Panc1 (cell line): ENCODE results near the gene DAO. TPM values are rescaled to one million over a fixed set of nuclear protein-coding genes. Genes with fewer than 3 reads are reported as not detected.

Experiments
- ATAC-seq: fragments of 200-7000 bp; cut with Tn5 transposase; 2 replicates; pipeline ENCODE4 v1.9.1; 2020; ENCODE audit warnings: mild to moderate bottlenecking, moderate library complexity
- BruUV-seq: library from RNA; stranded (reverse); fragments of 400-500 nt; replicated peaks from 2 replicates; lab custom pipeline; 2021; lab: Mats Ljungman, UMichigan
- CTCF ChIA-PET: fragments of 300-600 bp; sonication (Branson Sonifier 250); formaldehyde crosslinking; loops from one replicate; lab custom pipeline; 2022; ENCODE audit warnings: antibody characterized with exemption; lab: Charles Lee
- POLR2A ChIA-PET: fragments of 300-600 bp; sonication (Branson Sonifier 250); formaldehyde crosslinking; loops from one replicate; lab custom pipeline; 2022; ENCODE audit warnings: antibody characterized with exemption; lab: Charles Lee
- DNase-seq: peaks from one replicate; pipeline ENCODE4 v3.0.0-alpha.2; 2010; ENCODE audit warnings: low read depth, low spot score
- H3K27ac ChIP-seq: 2 replicates; pipeline ENCODE4 v1.5.1; 2011; ENCODE audit warnings: mild to moderate bottlenecking, low read length, inconsistent platforms
- H3K27me3 ChIP-seq: fragments of 200-500 bp; sonication (Bioruptor generic); 2 replicates; pipeline ENCODE4 v1.6.0; 2014; ENCODE audit warnings: low read length, inconsistent platforms; ENCODE audit not compliant: control insufficient read depth, insufficient read depth
- H3K36me3 ChIP-seq: fragments of 200-500 bp; sonication (Bioruptor generic); 2 replicates; pipeline ENCODE4 v1.5.1; 2014; ENCODE audit warnings: inconsistent platforms, mild to moderate bottlenecking, low read length, moderate library complexity; ENCODE audit not compliant: control insufficient read depth, insufficient read depth
- H3K4me1 ChIP-seq: 2 replicates; pipeline ENCODE4 v1.5.1; 2011; ENCODE audit warnings: inconsistent platforms, mild to moderate bottlenecking, low read length, moderate library complexity; ENCODE audit not compliant: control insufficient read depth, insufficient read depth
- H3K4me3 ChIP-seq, 2 experiments: 2 replicates each; pipeline ENCODE4 v1.5.1; 2011 to 2012; ENCODE audit warnings: low read depth in 2 of 2, low read length in 2 of 2, mild to moderate bottlenecking in 2 of 2, inconsistent platforms in 1 of 2, moderate library complexity in 1 of 2
- H3K9me3 ChIP-seq: fragments of 200-500 bp; sonication (Bioruptor generic); 2 replicates; pipeline ENCODE4 v1.5.1; 2014; ENCODE audit warnings: low read depth, mild to moderate bottlenecking, inconsistent platforms, low read length, moderate library complexity; ENCODE audit not compliant: control insufficient read depth, insufficient read depth
- CTCF ChIP-seq: fragments of 450-650 bp; IDR thresholded peaks from 2 replicates; pipeline ENCODE4 v1.5.1; 2017; ENCODE audit warnings: mild to moderate bottlenecking
- POLR2AphosphoS5 ChIP-seq: IDR thresholded peaks from 2 replicates; pipeline ENCODE4 v1.6.1; 2012; ENCODE audit warnings: mild to moderate bottlenecking, low read depth, low read length, moderate library complexity
- REST ChIP-seq, 2 experiments: IDR thresholded peaks; 2 replicates each; pipeline ENCODE4 v1.6.1; 2011 to 2012; ENCODE audit warnings: low read depth in 2 of 2, control low read depth in 1 of 2, low read length in 1 of 2, mild to moderate bottlenecking in 1 of 2, moderate library complexity in 1 of 2; ENCODE audit not compliant: insufficient read depth in 1 of 2
- SIN3A ChIP-seq: IDR thresholded peaks from 2 replicates; pipeline ENCODE4 v1.6.1; 2012; ENCODE audit warnings: low read depth, mild to moderate bottlenecking, low read length, moderate library complexity, borderline replicate concordance; ENCODE audit not compliant: insufficient read depth
- TCF7L2 ChIP-seq: IDR thresholded peaks from 2 replicates; pipeline ENCODE4 v1.6.1; 2011; ENCODE audit warnings: mild to moderate bottlenecking, low read depth, low read length, inconsistent platforms
- in situ Hi-C: cut with HindIII; loops from 2 replicates; pipeline ENCODE4 v1.10.0; 2016; ENCODE audit warnings: low sequenced_read_pairs, low pct_unique_long_range_greater_than_20kb
- intact Hi-C: fragments of 100-400 bp; cut with micrococcal nuclease; formaldehyde crosslinking; loops from one replicate; pipeline ENCODE4 v1.10.0; 2022; ENCODE audit not compliant: unreplicated experiment
- total RNA-seq: library from RNA; stranded (reverse); gene quantifications from one replicate; pipeline ENCODE4 v1.2.1, GENCODE V29; 2021; ENCODE audit not compliant: unreplicated experiment

Gene DAO
- total RNA-seq, 1 experiment from 2014 or later: not detected

GRCh38 chr12:108854451-108855283 is 25.2 kb upstream of the DAO start:
- in situ Hi-C loops: no loop called here

More at GRCh38 chr12:108854451-108855283, 25.2 kb upstream of the DAO start:
- intact Hi-C loops: loop anchor here (10.0 kb wide), 1 partner anchor 240 kb away; the partner anchor contains the start of genes ALKBH2 and UNG
- H3K27ac ChIP-seq: peak overlapping the region; percentile 89
- ChIA-PET POLR2A (no interaction called here), CTCF (no interaction called here)
- DNase-seq (no peak), ATAC-seq (peak; percentile 35)
- H3K9me3 ChIP-seq: no peaks in the 10 kb centered on the region; the same call in 1 of the 2 replicates
- no TSS peak for BruUV-seq
- H3K4me1 ChIP-seq: peaks cover 52% of the 10 kb centered on the region
- TF ChIP-seq POLR2AphosphoS5 (no peak), TCF7L2 (no peak), SIN3A (no peak), CTCF (no peak), REST (IDR thresholded peaks at IDR 0.05; ENCODE audit: insufficient read depth in 1 of 2, low read depth in 2 of 2, low read length in 1 of 2) (no peak)
- H3K36me3 ChIP-seq: peaks cover 3% of the 10 kb centered on the region
- H3K27me3 ChIP-seq: no peaks in the 10 kb centered on the region
- peak overlapping the region; percentile 1 to 99; a peak in 3 of 4 replicates for H3K4me3 ChIP-seq
